ENCODE results near the gene LMOD1.

DNA sequence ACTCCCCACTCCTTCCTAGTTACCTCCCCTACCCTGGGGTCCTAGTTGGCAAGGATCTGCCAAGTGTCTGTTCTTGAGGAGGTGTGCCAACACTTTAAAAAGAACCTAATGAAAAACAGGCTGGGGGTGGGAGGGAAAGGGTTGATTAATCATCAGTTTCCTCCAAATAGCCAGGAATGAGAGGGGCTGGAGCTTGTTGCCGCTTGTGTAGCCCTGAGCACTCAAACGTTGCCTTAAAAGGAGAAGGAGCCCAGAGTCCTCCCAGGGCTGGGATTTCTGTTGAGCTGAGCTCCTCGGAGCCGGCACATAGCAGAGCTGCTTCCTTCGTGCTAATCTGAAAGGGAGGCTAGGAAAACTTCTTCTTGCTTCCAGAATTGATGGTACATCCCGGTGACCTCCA, 41.8 kb downstream of the LMOD1 start:
- TF ChIP-seq POLR2AphosphoS5 (IDR thresholded peaks at IDR 0.05; ENCODE audit: insufficient read depth, low read depth, low read length) (peak; percentile 31), EZH2 (IDR thresholded peaks at IDR 0.05; ENCODE audit: borderline replicate concordance, low read depth, low read length, severe bottlenecking) (no peak), POLR2A (IDR thresholded peaks at IDR 0.05; ENCODE audit: low read depth, low read length) (no peak), FOS (IDR thresholded peaks at IDR 0.05; ENCODE audit: borderline replicate concordance, insufficient read depth, low read length) (no peak), GATA2 (IDR thresholded peaks at IDR 0.05; ENCODE audit: insufficient read depth, insufficient read length, low read depth, low read length) (no peak), MYC (IDR thresholded peaks at IDR 0.05; ENCODE audit: low read depth, low read length) (no peak), MAX (IDR thresholded peaks at IDR 0.05; ENCODE audit: insufficient read depth, insufficient read length) (no peak), JUN (IDR thresholded peaks at IDR 0.05; ENCODE audit: borderline replicate concordance, insufficient read depth, insufficient read length, low read depth) (no peak)
- TF ChIP-seq, protein P1, sequence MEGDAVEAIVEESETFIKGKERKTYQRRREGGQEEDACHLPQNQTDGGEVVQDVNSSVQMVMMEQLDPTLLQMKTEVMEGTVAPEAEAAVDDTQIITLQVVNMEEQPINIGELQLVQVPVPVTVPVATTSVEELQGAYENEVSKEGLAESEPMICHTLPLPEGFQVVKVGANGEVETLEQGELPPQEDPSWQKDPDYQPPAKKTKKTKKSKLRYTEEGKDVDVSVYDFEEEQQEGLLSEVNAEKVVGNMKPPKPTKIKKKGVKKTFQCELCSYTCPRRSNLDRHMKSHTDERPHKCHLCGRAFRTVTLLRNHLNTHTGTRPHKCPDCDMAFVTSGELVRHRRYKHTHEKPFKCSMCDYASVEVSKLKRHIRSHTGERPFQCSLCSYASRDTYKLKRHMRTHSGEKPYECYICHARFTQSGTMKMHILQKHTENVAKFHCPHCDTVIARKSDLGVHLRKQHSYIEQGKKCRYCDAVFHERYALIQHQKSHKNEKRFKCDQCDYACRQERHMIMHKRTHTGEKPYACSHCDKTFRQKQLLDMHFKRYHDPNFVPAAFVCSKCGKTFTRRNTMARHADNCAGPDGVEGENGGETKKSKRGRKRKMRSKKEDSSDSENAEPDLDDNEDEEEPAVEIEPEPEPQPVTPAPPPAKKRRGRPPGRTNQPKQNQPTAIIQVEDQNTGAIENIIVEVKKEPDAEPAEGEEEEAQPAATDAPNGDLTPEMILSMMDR (IDR thresholded peaks at IDR 0.05; ENCODE audit: extremely low read depth in 1 of 2, insufficient read depth in 1 of 2, low read depth in 1 of 2, low read length in 2 of 2): no peak

All from endothelial cell of umbilical vein (primary cell).